H9 (cell line): ENCODE measurements around the gene ZMIZ1. TPM values are rescaled to one million over a fixed set of nuclear protein-coding genes. Genes with fewer than 3 reads are reported as not detected.

Source experiments
- DNase-seq: peaks from one replicate; pipeline ENCODE4 v3.0.0-alpha.2; 2017
- H2AFZ ChIP-seq: one replicate; pipeline ENCODE4 v1.6.1; 2013; ENCODE audit warnings: mild to moderate bottlenecking, low read length, control low read depth, moderate library complexity
- H2AK5ac ChIP-seq: 2 replicates; pipeline ENCODE4 v1.6.1; 2013; ENCODE audit warnings: low read length, control low read depth, mixed read lengths; ENCODE audit not compliant: insufficient read length
- H2BK120ac ChIP-seq: one replicate; pipeline ENCODE4 v1.6.1; 2013; ENCODE audit warnings: low read depth, mild to moderate bottlenecking, low read length, control low read depth, inconsistent platforms; ENCODE audit not compliant: poor library complexity, severe bottlenecking
- H2BK12ac ChIP-seq: 2 replicates; pipeline ENCODE4 v1.6.1; 2013; ENCODE audit warnings: low read length, control low read depth, mixed read lengths, low read depth; ENCODE audit not compliant: insufficient read length
- H2BK15ac ChIP-seq: 2 replicates; pipeline ENCODE4 v1.6.1; 2013; ENCODE audit warnings: low read depth, low read length, control low read depth
- H2BK20ac ChIP-seq: one replicate; pipeline ENCODE4 v1.6.1; 2013; ENCODE audit warnings: low read depth, mild to moderate bottlenecking, low read length, control low read depth, inconsistent platforms; ENCODE audit not compliant: poor library complexity, severe bottlenecking
- H2BK5ac ChIP-seq: 2 replicates; pipeline ENCODE4 v1.6.1; 2013; ENCODE audit warnings: low read length, control low read depth, mixed read lengths; ENCODE audit not compliant: insufficient read length
- H3K14ac ChIP-seq: 2 replicates; pipeline ENCODE4 v1.6.1; 2013; ENCODE audit warnings: low read length, control low read depth; ENCODE audit not compliant: insufficient read depth
- H3K18ac ChIP-seq: 2 replicates; pipeline ENCODE4 v1.6.1; 2013; ENCODE audit warnings: low read depth, mild to moderate bottlenecking, mixed read lengths, low read length, control low read depth; ENCODE audit not compliant: insufficient read length
- H3K23ac ChIP-seq: 2 replicates; pipeline ENCODE4 v1.6.1; 2013; ENCODE audit warnings: low read length, control low read depth, mixed read lengths, low read depth; ENCODE audit not compliant: insufficient read length
- H3K23me2 ChIP-seq: 2 replicates; pipeline ENCODE4 v1.6.1; 2013; ENCODE audit warnings: low read depth, mild to moderate bottlenecking, mixed read lengths, low read length, control low read depth; ENCODE audit not compliant: insufficient read length, poor library complexity, severe bottlenecking
- H3K27ac ChIP-seq: 2 replicates; pipeline ENCODE4 v1.5.1; 2013; ENCODE audit warnings: low read length, control low read depth, mixed read lengths, low read depth; ENCODE audit not compliant: insufficient read length
- H3K27me3 ChIP-seq: 2 replicates; pipeline ENCODE4 v1.6.1; 2013; ENCODE audit warnings: low read length, control low read depth, inconsistent platforms; ENCODE audit not compliant: insufficient read depth
- H3K4ac ChIP-seq: 2 replicates; pipeline ENCODE4 v1.6.1; 2013; ENCODE audit warnings: low read depth, mild to moderate bottlenecking, control low read depth, inconsistent platforms, low read length, moderate library complexity
- H3K4me1 ChIP-seq: 2 replicates; pipeline ENCODE4 v1.6.1; 2013; ENCODE audit warnings: low read length, control low read depth, inconsistent platforms; ENCODE audit not compliant: insufficient read depth
- H3K4me2 ChIP-seq: 2 replicates; pipeline ENCODE4 v1.6.1; 2013; ENCODE audit warnings: low read length, control low read depth, mixed read lengths; ENCODE audit not compliant: insufficient read length, insufficient read depth
- H3K56ac ChIP-seq: 2 replicates; pipeline ENCODE4 v1.6.1; 2013; ENCODE audit warnings: low read depth, mild to moderate bottlenecking, mixed read lengths, low read length, control low read depth; ENCODE audit not compliant: insufficient read length
- H3K79me1 ChIP-seq: 2 replicates; pipeline ENCODE4 v1.6.1; 2013; ENCODE audit warnings: low read depth, mild to moderate bottlenecking, moderate library complexity, low read length, control low read depth, inconsistent platforms; ENCODE audit not compliant: insufficient read depth, poor library complexity, severe bottlenecking
- H3K79me2 ChIP-seq: 2 replicates; pipeline ENCODE4 v1.6.1; 2013; ENCODE audit warnings: low read length, control low read depth, inconsistent platforms; ENCODE audit not compliant: insufficient read depth
- H3K9ac ChIP-seq: 2 replicates; pipeline ENCODE4 v1.6.1; 2013; ENCODE audit warnings: low read length, control low read depth, mixed read lengths; ENCODE audit not compliant: insufficient read length; ENCODE audit errors: extremely low read depth
- H3K9me3 ChIP-seq: one replicate; pipeline ENCODE4 v1.6.1; 2013; ENCODE audit warnings: low read depth, low read length, inconsistent platforms; ENCODE audit not compliant: control insufficient read depth
- H3T11ph ChIP-seq: one replicate; pipeline ENCODE4 v1.6.1; 2013; ENCODE audit warnings: mild to moderate bottlenecking, low read length, control low read depth, inconsistent platforms
- H4K20me1 ChIP-seq: one replicate; pipeline ENCODE4 v1.6.1; 2013; ENCODE audit not compliant: control insufficient read depth, insufficient read length, insufficient read depth
- H4K5ac ChIP-seq: 2 replicates; pipeline ENCODE4 v1.6.1; 2013; ENCODE audit warnings: low read depth, mild to moderate bottlenecking, mixed read lengths, low read length, control low read depth; ENCODE audit not compliant: insufficient read length
- H4K8ac ChIP-seq: replicated peaks from 2 replicates; pipeline ENCODE4 v1.6.1; 2013; ENCODE audit warnings: low read length, control low read depth, mixed read lengths, low read depth; ENCODE audit not compliant: insufficient read length
- H4K91ac ChIP-seq: 2 replicates; pipeline ENCODE4 v1.6.1; 2013; ENCODE audit warnings: low read depth, mild to moderate bottlenecking, moderate library complexity, mixed read lengths, low read length, control low read depth; ENCODE audit not compliant: insufficient read length
- H3K27ac Mint-ChIP-seq, 3 experiments: 2 replicates in 2 of 3; 3 replicates in 1 of 3; pipeline ENCODE4 v1.8.0; 2020 to 2021; ENCODE audit warnings: mixed read lengths in 3 of 3, mild to moderate bottlenecking in 1 of 3, moderate library complexity in 1 of 3
- H3K27me3 Mint-ChIP-seq: 2 replicates; pipeline ENCODE4 v1.8.0; 2021; ENCODE audit warnings: low read depth, mild to moderate bottlenecking, moderate library complexity, mixed read lengths
- H3K36me3 Mint-ChIP-seq, 3 experiments: 2 replicates in 2 of 3; 3 replicates in 1 of 3; pipeline ENCODE4 v1.8.0; 2020 to 2021; ENCODE audit warnings: low read depth in 3 of 3, mixed read lengths in 3 of 3; ENCODE audit not compliant: insufficient read depth in 1 of 3
- H3K4me1 Mint-ChIP-seq, 2 experiments: 2 replicates each; pipeline ENCODE4 v1.8.0; 2020; ENCODE audit warnings: mixed read lengths in 2 of 2
- H3K4me3 Mint-ChIP-seq, 2 experiments: 2 replicates in 1 of 2; 3 replicates in 1 of 2; pipeline ENCODE4 v1.8.0; 2020 to 2021; ENCODE audit warnings: mild to moderate bottlenecking in 2 of 2, mixed read lengths in 2 of 2, moderate library complexity in 1 of 2
- H3K9me3 Mint-ChIP-seq, 2 experiments: 2 replicates in 1 of 2; 3 replicates in 1 of 2; pipeline ENCODE4 v1.8.0; 2020; ENCODE audit warnings: mild to moderate bottlenecking in 2 of 2, mixed read lengths in 2 of 2, moderate library complexity in 1 of 2
- WGBS: extraction: QIAGEN DNeasy Blood & Tissue Kit; methylation state at CpG from one replicate; pipeline ENCODE4 v1.1.7; 2013; ENCODE audit warnings: missing lambda C conversion rate, low lambda C conversion rate, mixed read lengths; ENCODE audit not compliant: insufficient read length; ENCODE audit errors: extremely low coverage; 5-methylcytosine and 5-hydroxymethylcytosine counted together
- total RNA-seq: library from RNA; stranded (reverse); gene quantifications from 2 replicates; pipeline ENCODE4 v1.2.1, GENCODE V29; 2021
- TF ChIP-seq, protein P1 (sequence below): fragments of 200-600 bp; sonication (generic); conservative IDR thresholded peaks from 3 replicates; pipeline ENCODE4 v1.8.0; 2021; ENCODE audit warnings: antibody characterized with exemption, mild to moderate bottlenecking

The ZMIZ1 gene
- total RNA-seq, 1 experiment from 2014 or later = 36.9 TPM

DNA sequence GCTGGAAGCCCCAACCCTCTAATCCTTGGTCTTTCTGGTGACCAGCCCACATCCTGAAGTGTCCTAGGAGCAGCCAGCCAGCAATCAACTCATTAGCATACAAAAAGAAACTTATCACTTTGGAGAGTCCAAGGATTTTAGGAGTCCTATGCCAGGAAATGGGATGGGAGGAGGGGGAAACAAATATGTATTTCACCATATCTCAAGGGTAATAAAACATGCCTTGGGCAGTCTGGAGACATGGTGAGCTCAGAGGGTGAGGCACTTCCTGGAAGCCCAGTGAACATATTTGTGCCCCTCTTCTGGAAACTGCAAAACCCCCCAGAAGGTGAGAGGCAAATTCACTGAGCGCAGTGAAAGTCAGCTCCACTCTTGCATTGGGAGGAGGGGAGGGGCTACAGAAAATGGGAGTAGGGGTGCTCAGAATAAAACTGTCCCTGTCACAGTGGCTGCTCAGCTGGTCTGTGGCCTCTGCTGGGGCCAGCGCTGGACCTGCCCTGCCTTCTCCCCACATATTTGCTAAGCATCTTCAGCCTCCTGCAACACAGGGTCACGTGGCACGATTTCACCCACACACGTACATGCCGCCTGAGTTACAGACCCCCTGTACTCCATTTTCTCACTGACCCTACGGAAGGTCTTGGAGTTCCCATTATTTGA, 17.7 kb upstream of the ZMIZ1 start:
- no peak overlapping the region for H2BK12ac ChIP-seq
- no peak overlapping the region for H2BK20ac ChIP-seq
- Mint-ChIP-seq H3K9me3 (no peaks in the 10 kb centered on the region; a peak in 1 of 5 replicates), H3K4me3 (no peak overlapping the region), H3K27ac (peak overlapping the region in 1 of 3 experiments; percentile 11; a peak in 1 of 7 replicates), H3K27me3 (peaks cover 35% of the 10 kb centered on the region), H3K36me3 (no peaks in the 10 kb centered on the region), H3K4me1 (peaks cover 30 to 39% of the 10 kb centered on the region in 2 experiments)
- no peak overlapping the region for H4K91ac ChIP-seq
- no peak for DNase-seq
- no peak overlapping the region for H2BK5ac ChIP-seq
- no peaks in the 10 kb centered on the region for H3K79me1 ChIP-seq
- no peak overlapping the region for H2AK5ac ChIP-seq
- no peak overlapping the region for H3K4me2 ChIP-seq
- H4K5ac ChIP-seq = no peak overlapping the region
- H2BK15ac ChIP-seq = no peak overlapping the region
- no peak overlapping the region for H3K56ac ChIP-seq
- H2AFZ ChIP-seq = no peak overlapping the region
- peaks cover 2% of the 10 kb centered on the region for H4K20me1 ChIP-seq
- no peak overlapping the region for H3K27ac ChIP-seq
- no peak overlapping the region for H4K8ac ChIP-seq
- no CpG with 5 or more reads among the region's 7 CpGs for WGBS
- no peak overlapping the region for H3K14ac ChIP-seq
- H3K23ac ChIP-seq = no peak overlapping the region
- no peaks in the 10 kb centered on the region for H3K9me3 ChIP-seq
- no peak overlapping the region for H3K18ac ChIP-seq
- TF ChIP-seq, protein P1, sequence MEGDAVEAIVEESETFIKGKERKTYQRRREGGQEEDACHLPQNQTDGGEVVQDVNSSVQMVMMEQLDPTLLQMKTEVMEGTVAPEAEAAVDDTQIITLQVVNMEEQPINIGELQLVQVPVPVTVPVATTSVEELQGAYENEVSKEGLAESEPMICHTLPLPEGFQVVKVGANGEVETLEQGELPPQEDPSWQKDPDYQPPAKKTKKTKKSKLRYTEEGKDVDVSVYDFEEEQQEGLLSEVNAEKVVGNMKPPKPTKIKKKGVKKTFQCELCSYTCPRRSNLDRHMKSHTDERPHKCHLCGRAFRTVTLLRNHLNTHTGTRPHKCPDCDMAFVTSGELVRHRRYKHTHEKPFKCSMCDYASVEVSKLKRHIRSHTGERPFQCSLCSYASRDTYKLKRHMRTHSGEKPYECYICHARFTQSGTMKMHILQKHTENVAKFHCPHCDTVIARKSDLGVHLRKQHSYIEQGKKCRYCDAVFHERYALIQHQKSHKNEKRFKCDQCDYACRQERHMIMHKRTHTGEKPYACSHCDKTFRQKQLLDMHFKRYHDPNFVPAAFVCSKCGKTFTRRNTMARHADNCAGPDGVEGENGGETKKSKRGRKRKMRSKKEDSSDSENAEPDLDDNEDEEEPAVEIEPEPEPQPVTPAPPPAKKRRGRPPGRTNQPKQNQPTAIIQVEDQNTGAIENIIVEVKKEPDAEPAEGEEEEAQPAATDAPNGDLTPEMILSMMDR = no peak
- H3K4me1 ChIP-seq = peaks cover 2% of the 10 kb centered on the region; the same call in 1 of the 2 replicates
- H3T11ph ChIP-seq = no peak overlapping the region
- no peak overlapping the region for H3K4ac ChIP-seq
- no peaks in the 10 kb centered on the region for H3K79me2 ChIP-seq
- no peak overlapping the region for H2BK120ac ChIP-seq
- no peaks in the 10 kb centered on the region for H3K23me2 ChIP-seq
- H3K9ac ChIP-seq = no peak overlapping the region
- no peaks in the 10 kb centered on the region for H3K27me3 ChIP-seq
